HG02678 (cell line): ENCODE data around the gene RAB44.
A peak's percentile ranks its signal among the peaks of the same experiment; 100 is the strongest.

ENCODE experiments used
- ATAC-seq: cut with Tn5 transposase; IDR thresholded peaks from one replicate; pipeline ENCODE4 v1.9.1; 2021; ENCODE audit warnings: mild to moderate bottlenecking, moderate library complexity; ENCODE audit not compliant: unreplicated experiment

RAB44 gene

DNA sequence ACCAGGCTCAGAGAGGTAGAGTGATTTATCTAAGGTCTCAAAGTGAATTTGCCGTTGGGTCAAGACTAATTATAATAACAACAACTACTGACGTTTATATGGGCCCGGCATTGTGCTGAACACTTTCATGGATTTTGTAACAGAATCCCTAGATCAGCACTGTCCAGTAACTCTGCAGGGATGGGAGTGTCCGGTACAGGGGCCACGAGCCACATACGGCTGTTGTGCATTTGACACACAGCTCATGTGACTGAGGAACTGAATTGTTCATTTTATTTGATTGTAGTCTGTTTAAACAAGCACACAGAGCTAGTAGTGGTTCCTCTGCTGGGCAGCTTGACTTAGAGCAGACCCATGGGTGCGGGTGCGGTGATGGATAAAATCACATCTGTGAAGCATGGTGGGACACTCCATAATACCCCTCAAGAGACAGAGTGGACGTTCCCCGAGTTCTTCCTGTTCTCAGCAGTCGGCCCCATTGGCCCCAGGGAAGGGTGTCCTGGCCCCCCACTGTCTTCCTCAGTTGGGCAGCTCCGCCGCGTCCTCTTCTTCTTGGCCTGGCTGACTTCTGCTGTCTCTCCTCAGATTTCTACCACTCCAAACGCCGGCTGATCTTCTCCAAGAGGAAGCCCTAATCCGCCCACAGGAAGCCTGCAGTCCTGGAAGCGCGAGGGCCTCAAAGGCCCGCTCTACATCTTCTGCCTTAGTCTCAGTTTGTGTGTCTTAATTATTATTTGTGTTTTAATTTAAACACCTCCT is 12.3 kb upstream of the RAB44 start:
- ATAC-seq: no peak

DNA sequence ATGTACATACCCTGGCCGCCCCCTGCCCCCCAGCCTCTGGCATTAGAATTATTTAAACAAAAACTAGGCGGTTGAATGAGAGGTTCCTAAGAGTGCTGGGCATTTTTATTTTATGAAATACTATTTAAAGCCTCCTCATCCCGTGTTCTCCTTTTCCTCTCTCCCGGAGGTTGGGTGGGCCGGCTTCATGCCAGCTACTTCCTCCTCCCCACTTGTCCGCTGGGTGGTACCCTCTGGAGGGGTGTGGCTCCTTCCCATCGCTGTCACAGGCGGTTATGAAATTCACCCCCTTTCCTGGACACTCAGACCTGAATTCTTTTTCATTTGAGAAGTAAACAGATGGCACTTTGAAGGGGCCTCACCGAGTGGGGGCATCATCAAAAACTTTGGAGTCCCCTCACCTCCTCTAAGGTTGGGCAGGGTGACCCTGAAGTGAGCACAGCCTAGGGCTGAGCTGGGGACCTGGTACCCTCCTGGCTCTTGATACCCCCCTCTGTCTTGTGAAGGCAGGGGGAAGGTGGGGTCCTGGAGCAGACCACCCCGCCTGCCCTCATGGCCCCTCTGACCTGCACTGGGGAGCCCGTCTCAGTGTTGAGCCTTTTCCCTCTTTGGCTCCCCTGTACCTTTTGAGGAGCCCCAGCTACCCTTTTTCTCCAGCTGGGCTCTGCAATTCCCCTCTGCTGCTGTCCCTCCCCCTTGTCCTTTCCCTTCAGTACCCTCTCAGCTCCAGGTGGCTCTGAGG is 11.5 kb upstream of the RAB44 start:
- no peak for ATAC-seq

DNA sequence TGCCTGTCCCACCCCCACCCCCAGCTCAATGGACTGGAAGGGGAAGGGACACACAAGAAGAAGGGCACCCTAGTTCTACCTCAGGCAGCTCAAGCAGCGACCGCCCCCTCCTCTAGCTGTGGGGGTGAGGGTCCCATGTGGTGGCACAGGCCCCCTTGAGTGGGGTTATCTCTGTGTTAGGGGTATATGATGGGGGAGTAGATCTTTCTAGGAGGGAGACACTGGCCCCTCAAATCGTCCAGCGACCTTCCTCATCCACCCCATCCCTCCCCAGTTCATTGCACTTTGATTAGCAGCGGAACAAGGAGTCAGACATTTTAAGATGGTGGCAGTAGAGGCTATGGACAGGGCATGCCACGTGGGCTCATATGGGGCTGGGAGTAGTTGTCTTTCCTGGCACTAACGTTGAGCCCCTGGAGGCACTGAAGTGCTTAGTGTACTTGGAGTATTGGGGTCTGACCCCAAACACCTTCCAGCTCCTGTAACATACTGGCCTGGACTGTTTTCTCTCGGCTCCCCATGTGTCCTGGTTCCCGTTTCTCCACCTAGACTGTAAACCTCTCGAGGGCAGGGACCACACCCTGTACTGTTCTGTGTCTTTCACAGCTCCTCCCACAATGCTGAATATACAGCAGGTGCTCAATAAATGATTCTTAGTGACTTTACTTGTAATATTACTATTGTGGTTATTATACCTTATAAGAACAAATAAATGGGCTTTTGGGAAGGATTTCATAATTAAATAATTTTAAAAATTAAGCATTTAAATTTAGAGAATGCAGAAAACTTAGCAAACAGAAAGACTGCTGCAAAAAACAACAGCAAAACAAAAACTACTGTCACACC is 10.7 kb upstream of the RAB44 start:
- ATAC-seq: no peak

GRCh38 chr6:36688063-36688738 is 9.4 kb upstream of the RAB44 start:
- ATAC-seq: no peak

GRCh38 chr6:36688739-36689075 is 8.9 kb upstream of the RAB44 start:
- ATAC-seq: no peak

DNA sequence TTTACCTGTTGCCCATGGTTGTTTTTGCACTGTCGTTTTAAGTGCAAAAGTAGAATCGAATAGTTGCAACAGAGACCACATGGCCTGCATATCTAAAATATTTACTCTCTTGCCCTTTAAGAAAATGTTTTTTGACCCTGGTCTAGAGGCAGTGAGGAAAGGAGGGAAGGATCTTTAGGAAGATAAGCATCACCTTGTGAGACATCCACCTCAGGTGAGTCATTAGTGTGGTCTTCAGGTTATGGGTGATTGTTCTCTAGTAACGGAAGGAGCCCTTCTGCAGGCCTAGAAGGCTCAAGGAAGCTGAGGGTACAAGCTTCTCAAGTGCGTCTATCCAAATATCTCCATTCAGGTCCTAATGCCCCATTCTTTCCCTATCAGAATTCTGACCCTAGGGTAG is 6.6 kb upstream of the RAB44 start:
- ATAC-seq: no peak

- ATAC-seq: no peak
Observed at GRCh38 chr6:36691612-36692011, 6.0 kb upstream of the RAB44 start.

DNA sequence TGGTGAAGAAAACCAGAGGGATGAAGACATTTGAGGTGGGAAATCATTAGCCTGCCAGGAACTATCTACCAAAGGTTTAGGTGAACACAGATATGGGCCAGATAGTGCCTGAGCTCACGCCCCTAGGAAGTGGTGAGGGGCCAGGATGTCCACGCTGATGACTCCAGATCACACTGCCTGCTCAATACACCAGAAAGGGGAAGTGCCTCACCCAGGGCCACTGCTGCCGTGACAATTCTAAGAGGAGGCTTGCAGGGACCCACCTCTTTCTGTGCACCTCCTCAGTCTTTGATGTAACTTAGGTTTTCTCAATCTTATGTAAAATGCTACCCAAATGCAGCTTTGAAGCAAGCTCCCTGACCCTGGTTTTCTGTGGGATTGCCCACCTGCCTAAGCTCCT is 5.4 kb upstream of the RAB44 start:
- ATAC-seq: peak; percentile 66

DNA sequence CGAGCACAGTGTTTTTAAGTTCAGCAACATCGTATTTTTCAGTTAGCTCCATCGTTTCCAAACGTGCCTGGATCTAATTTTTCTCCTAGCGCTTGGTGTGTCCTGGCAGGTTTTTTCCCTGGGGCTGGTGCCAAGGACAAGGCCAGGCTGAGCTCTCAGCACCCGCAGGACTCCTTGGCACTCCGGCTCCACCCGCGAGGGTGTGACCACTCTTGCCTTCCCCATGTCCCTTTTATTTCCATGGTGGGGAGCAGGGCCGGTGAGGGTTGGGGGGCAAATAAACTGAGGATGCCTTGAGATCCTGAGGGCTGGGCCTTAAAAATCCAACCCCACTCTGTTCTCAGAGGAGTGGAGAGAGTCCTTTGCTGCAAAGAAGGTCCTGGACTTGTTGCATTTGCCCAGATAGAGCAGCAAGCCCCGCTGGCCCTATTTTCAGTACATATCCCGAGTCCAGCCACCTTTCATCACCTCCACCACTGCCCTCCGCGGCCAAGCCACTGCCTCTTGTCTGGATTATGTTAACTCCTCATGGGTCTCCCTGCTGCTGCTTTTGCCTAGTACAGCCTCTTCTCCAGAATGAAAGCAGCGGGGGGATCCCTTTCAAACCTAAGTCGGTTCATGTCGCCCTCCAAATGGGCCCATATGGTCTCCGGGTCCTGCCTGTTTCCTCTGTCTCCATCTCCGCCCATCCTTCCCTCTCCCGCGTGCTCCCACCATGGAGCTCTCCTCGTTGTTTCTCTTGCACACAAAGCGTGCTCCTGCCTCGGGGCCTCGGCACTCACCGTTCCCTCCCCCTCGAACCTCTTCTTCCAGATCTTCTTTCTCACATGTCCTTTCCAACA is 4.5 kb upstream of the RAB44 start:
- no peak for ATAC-seq

DNA sequence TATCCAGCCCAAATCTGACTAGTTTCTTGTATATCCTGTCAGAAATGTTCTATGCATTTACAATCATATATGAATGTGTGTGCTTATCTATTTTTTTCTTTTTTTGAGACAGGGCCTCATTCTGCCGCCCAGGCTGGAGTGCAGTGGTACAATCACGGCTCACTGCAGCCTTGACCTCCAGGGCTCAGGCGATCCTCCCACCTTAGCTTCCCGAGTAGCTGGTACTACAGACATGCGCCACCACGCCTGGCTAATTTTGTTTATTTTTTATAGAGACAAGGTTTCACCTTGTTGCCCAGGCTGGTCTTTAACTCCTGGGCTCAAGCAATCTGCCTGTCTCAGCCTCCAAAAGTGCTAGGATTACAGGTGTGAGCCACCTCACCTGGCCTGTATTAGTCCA is 3.0 kb upstream of the RAB44 start:
- ATAC-seq: no peak

DNA sequence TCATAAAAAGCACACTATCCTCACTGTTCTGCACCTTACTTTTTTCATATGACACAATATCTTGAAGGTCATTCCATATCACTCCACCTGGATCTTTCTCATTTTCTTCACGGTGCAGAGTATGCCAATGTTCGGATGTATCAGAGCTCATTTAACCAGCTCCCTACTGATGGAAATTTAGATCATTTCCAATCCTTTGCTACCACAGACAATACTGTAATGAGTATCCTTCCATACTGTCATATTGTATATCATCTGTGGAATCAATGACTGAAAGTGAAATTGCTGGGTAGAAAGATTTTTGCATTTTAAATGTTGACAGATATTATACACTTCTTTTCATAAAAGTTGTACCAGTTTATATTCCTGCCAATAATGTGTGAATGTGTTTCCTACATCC is 2.2 kb upstream of the RAB44 start:
- ATAC-seq: no peak

GRCh38 chr6:36698196-36698595 is 570 bp downstream of the RAB44 start:
- ATAC-seq: no peak

DNA sequence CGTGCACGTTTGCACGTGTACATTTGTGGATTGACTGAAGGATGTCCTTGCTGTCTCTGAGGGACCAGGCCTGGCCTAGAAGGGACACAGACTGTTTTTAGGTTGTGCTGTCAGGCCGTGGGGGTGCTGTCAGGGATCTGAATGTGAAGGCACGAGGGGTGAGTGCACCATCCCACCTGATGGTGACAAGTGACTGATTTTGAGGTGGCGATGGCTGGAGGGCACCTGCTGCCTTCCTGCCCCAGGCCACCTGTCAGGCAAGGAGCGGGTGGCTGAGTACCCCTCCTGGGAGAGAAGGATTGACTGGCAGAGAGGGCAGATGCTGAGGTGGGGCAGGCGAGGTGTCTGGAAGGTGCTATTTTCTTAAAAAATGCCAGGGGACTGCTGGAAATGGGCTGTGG is 1.2 kb downstream of the RAB44 start:
- ATAC-seq: no peak

DNA sequence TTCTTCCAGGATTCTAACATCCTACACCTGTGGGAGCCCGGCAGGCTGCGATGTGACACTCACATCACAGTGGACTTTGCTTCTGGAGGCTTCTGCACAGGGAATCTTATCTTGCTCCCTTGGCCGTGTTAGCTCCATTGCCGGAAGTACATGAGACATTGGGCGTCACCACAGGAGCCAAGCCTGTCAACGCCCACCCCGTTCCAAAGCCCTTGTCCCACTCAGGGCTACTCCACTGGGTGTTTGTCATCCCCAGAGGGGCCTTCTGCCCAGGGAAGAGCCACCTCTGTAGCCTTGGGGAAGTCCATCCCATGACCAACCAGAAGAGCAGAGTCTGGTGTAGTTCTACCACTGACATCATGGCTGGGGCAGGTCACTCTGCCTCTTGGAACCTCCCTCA is 1.7 kb downstream of the RAB44 start:
- ATAC-seq: no peak

DNA sequence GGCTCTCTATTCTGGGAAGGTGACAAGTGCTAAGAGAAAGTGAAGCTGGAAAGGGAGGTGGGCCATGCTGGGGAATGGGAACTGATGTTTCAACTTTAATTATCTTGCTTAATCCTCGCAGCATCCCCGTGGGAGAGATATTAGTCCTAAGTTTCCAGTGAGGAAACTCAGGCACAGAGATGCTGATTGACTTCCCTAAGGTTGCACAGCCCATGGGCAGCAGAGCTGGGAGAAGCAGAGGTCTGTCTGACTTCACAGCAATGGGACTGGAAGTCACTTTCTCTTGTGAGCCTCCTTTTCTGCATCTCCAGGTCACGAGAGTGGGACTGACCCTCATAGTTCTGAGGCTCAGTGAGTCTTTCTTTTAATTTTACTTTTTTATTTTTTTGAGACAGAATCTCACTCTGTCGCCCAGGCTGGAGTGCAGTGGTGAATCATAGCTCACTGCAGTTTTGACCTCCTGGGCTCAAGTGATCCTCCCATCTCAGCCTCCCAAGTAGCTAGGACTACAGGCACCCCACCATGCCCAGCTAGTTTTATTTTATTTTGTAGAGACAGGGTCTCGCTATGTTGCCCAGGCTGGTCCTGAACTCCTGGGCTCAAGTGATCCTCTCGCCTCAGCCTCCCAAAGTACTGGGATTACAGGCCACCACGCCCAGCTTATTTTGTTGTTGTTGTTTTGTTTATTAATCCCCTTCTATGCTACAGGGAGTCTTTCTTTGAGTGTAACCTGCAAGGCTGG is 2.6 kb downstream of the RAB44 start:
- ATAC-seq: no peak

DNA sequence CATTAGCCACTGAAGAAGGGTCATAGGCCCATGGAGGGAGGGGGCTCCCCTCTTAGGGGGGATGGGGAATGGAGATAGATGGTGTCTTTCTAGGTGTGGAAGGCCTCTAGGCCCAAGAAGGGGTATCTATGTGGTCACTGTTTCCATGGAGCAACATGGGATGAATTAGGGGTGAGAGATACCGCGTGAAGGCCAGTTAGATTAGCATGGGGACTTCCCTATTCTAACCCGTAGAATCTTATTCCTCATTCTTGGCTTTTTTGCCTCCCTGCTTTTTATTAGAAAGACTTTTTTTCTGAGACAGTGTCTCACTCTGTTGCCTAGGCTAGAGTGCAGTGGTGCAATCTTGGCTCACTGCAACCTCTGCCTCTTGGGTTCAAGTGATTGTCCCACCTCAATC is 3.2 kb downstream of the RAB44 start:
- ATAC-seq: no peak

- ATAC-seq: no peak
Observed at GRCh38 chr6:36701401-36701991, 3.9 kb downstream of the RAB44 start.

DNA sequence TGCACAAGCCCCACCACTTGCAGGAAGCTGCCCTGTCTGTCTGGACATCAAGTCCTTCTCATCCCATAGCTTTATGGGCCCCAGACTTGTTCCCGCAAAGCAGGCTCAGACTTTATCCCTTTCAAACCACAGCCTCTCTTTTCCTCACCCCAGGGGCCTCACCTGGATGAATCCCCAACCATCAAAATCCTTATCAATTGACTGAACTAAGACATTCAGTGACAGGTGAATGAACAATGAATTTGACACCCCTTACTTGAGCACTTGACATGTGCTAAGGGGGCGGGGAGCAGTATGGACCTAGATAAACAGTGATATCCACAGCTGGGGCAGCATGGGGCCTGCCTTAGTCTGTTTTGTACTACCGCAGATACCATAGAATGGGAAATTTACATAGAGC is 5.0 kb downstream of the RAB44 start:
- no peak for ATAC-seq

- no peak for ATAC-seq
Observed at GRCh38 chr6:36703081-36703606, 5.5 kb downstream of the RAB44 start.
